ENCODE measurements around the gene OIT3.
"Not testable (repeated sequence)": the region's sequence is repeated elsewhere in the genome, so short reads cannot be mapped to it uniquely, and the experiment has no call there.

Gene OIT3

DNA sequence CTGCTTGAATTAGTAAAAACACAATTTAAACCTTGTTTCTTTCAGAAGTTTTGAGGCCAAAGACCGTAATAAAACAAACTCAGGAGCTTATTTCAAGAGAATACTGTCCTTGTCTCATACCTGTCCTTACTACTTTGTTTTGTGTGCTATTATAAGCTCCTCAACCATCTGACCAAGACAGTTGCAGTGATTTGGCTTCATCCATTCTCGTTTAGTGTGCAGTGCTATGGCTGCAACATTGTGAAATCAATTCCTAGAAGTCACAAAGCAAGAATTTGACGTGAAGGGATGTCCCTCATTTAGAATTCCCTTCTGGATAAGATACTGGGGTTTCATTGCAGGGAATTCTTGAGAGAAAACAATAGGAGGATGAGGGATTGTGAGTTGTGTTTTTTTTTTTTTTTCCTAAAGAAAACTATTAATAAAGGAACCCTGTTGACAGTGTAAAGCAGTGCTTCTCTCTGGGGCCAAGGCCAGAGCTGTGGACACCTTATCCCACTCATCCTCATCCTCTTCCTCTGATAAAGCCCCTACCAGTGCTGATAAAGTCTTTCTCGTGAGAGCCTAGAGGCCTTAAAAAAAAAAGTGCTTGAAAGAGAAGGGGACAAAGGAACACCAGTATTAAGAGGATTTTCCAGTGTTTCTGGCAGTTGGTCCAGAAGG is at the start of gene OIT3:
Gene OIT3 (plus strand): TSS at position 604 of the 663 bp plus-strand sequence. CDS start 60 bp downstream, outside the sequence.
- no peak for DNase-seq

DNA sequence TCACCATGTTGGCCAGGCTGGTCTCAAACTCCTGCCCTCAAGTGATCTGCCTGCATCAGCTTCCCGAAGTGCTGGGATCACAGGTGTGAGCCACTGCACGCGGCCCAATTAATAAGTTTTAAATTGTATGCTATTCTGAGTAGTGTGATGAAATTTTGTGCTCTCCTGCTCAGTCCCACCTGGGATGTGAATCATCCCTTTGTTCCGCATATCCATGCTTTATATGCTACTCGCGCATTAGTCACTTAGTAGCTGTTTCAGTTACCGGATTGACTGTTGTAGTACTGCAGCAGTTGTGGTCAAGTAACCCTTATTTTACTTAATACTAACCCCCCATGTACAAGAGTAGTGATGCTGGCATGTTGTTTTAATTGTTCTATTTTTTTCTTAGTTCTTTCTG is 47.3 kb upstream of the OIT3 start:
- DNase-seq: no peak

DNA sequence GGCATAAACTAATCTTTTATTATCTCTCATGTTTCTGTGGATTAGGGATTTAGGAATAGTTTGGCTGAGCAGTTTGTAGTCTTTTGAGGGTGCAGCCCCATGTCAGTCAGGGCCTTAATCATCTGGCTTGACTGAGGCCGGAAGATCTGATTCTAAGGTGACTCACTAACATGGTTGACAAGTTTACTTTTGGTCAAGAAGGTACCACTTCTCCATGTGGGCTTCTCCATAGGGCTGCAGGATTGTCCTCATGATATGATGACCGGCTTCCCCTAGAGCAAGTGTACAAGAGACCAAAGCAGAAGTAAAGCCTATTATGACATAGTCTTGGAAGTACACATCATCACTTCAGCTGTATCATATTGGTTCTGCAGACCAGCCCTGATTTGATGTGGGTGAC is 45.9 kb upstream of the OIT3 start:
- no peak for DNase-seq

DNA sequence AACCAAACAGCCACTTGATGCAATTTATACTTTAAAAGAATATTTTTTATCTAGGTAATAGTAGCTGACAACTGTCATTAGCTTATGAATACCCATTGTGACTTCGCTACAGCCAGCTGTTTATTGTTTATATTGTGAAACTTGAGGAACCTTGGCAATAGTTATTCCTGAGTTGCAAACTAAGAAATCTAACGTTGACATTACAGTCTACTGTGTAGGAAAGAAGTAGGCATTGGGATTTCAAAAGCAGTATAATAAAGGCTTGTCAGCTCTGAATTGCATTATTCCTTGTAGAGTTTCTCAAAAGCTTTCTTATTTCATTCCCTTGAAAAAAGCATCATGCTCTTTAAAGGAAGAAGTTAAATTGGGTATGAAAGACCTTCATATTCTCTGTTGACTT is 42.7 kb upstream of the OIT3 start:
- no peak for DNase-seq

DNA sequence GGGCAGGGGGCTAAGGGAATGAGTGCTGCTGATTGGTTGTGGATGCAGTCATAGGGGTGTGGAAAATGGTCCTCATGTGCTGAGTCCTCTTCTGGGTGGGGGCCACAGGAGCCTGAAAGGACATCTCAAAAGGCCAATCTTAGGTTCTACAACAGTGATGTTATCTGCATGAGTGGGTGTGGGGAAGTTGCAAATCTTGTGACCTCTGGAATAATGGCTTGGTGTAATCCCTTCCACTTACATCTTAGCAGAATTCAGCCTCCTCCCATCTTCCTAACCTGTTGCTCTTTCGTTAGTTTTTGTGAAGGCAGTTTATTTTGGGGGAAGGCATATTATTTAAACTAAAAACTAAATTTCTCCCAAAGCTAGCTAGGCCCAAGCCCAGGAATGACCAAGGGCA is 42.0 kb upstream of the OIT3 start:
- DNase-seq: no peak

DNA sequence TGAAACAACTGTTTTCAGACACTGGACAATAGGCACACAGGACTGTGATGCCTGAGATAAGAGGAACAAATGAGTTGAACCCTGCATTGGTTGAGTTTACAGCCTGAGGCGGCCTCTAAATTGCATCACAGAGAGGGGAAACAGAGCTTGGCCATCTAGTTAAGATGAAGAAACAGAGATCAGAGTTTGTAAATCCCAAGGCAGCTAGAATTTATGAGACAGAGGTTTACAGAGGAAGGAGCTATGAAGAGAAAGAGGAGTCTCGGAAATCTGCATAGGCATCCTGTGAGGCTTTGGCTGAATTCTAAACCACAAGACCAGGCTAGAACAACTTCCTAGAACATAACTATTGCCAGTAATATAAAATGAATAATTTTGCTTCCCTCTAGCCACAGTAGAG is 41.0 kb upstream of the OIT3 start:
- no peak for DNase-seq

DNA sequence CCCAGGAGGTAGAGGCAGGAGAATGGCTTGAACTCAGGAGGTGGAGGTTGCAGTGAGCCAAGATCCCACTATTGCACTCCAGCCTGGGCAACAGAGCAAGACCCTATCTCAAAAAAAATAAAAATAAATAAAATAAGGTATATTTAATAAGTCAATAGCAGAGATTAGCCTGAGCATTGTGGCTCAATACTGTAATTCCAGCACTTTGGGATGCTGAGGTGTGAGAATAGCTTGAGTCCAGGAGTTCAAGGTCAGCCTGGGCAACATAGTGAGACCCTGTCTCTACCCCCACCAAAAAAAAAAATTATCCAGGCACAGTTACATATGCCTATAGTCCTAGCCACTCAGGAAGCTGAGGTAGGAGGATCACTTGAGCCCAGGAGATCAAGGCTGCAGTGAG is 38.4 kb upstream of the OIT3 start:
- no peak for DNase-seq

DNA sequence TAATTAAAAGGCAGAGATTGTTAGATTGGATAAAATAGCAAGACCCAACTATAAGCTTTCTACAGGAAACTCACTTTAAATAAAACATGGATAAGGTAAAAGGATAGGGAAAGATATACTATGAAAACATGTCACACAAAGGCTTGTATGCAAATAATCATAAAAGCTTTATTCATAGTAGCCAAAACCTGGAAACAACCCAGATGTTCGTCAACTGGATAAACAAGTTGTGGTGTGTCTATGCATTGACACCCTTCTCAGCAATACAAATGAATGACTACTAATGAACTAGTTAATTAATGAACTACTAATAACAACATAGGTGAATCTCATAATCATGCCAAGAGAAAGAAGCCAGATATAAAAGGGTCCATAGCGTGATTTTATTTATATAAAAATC is 37.7 kb upstream of the OIT3 start:
- DNase-seq: no peak

DNA sequence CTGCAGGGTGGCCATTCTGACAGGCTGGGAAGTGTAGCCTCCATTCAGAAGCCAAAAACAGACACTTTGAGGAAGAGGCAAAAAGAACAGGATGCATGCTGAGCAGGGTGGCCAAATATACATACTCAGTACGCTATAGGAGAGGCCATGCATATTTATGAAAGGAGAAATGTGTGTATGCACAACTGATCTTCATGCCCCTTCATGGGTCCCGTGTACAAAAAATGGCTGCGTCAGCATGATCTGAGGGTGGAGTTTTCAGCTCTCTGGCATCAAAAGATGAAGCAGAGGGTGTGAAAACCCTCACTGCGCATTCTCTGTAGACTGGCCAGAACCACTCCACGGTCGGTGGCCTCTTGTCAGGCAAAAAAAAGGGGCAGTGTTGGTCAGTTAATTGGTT is 35.5 kb upstream of the OIT3 start:
- no peak for DNase-seq

DNA sequence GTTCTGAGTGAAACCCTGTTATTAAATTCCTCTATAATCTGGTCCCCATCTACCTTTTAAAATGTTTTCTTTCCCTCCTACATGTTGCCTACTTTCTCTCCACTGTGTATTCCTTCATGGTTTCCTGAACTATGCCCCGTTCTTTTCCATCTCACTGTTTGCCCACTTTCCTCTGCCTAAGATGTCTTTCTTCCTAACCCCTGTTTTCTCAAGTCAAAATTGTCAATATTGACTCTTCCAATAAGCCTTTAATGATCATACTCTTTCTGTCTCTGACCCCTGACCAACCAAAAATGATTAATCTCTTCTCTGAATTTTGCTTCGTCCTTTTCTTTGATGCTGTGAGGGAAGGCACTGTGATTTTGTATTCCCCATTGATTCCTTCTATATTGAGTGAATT is 30.6 kb upstream of the OIT3 start:
- DNase-seq: no peak

DNA sequence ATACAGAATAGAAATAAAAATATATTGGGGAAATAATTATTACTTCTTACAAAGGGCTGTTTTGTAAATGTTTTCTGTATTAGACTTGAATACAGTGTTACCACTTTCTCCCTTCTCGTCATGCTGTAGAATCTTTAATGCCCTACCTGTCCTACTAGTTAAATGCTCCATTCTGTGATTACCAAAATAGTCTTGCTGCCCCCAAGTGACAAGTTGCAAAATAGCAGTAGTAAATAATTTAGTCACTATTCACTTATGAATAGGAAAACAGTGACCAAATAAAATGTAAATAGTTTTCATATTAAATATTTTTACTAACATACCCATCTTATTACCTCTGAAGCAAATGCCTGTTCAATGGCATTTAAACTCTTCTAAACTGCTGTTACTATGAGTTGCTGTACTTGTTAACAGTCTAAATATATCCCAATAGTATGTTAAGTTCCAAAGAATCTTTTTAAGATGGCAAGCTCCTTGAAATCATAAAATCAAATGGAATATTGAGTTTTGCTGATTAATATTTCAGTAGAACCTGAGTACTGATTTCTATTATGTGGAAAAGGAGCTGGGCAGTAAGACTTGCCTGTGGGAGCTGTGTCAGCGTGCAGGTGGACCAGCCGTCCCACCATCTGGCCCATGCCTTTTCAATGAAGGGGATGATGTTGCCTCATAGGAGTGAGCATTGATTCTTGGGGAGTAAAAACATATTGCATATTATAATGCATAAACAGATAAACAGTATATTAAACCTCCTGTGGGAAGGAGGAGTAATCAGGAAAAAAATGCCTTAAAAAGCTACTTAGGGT is 18.1 kb upstream of the OIT3 start:
- DNase-seq: no peak

DNA sequence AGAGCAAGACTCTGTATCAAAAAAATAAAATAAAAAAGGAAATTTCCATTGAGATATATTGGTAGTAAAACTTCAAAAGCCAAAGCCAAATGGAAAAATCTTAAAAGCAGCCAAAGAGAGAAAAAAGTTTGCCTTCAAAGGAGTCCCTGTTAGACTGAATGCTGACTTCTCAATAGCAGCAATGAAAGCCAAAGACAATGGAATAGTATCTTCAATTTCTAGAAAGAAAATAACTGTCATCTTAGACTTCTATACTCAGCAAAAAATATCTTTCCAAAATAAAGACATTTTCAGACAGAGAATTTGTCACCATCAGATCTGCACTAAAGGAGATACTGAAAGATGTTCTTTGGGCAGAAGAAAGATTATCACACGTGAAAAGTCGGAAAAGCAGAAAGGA is 14.3 kb upstream of the OIT3 start:
- no peak for DNase-seq

DNA sequence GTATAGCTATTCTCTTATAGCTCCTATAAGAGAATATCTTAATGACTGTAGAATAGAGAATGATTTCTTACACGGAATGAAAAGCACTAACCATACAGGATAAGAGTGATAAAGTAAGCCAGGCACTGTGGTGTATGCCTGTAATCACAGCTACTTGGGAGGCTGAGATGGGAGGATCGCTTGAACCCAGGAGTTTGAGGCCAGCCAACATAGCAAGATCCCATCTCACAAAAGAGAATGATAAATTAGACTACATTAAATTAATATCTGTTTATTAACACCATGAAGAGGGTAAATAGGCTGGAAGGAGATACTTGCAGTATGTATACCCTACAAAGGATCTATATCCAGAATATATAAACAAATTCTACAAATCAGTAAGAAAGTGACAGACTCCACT is 12.2 kb upstream of the OIT3 start:
- DNase-seq: no peak

DNA sequence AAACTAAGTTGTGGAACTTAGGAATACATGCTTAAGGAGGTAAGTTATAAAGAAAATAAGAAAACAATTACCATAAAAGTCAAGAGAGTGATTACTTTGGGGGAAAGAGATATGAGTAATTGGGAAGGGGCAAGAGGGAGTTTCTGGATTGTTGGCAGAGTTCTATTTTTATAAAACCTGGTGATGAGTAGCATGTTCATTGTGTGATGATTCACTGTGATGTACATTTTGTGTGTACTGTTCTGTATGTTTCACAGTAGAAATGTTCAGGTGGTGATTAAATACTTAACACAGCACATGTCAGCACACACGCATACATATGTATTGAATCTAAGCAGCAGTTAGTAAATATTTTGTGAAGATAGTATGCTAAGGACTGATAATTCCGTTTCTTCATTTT is 9.7 kb upstream of the OIT3 start:
- no peak for DNase-seq

DNA sequence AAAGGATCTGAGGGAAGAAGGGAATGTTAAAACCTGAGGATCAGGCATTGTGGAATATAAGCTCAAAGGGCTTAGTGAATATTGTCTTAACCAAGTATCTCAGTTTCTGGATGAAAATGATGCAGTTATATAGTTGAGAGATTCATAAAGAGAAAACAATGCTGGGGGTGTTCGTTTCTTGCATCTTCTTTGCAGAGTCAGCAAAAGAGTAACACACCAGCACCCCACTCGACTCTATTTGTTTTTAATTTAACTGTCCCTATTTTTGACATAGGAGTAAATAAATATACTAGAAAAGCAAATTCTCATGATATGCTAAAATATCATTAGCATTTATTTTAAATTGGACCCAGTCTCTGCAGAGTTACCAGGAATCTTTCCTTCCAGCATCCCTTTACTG is 7.6 kb upstream of the OIT3 start:
- DNase-seq: no peak

DNA sequence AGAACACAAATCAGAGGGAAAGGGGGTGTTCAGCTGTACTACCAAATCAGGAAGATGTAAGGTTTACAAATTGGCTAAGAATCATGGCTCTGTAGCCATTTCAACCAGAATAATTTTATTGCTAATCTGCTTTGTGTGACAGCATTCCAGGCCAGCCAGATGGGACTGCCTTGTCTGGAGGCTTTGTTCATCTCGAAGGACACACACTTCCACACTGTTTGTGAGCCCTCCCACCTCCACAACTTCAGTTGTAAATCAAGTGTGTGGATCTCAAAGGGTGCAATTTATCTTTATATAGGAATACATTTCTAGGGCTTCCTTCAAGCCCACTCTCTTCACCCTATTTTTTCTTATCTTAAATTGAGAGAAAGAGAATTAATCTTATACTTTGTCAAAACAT is 6.9 kb upstream of the OIT3 start:
- no peak for DNase-seq

DNA sequence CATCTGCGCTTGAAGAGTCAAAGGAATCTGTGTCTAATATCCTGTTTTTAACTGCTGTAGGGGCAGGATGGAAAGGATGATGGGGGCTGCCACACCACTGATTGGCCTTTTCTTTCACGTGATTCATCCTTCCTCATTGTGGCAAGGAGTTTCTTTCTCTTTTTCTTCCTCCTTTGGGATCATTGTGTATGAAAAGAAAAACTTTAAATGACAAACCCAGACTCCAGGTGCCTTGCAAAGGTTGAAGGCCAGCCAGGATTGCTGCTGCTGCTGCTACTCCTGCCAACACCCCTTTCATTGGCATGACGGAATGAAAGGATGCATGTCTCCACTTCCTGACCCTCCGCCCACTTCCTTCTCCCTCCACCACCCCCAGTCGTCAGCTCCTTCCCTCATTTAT is 6.5 kb upstream of the OIT3 start:
- DNase-seq: no peak

DNA sequence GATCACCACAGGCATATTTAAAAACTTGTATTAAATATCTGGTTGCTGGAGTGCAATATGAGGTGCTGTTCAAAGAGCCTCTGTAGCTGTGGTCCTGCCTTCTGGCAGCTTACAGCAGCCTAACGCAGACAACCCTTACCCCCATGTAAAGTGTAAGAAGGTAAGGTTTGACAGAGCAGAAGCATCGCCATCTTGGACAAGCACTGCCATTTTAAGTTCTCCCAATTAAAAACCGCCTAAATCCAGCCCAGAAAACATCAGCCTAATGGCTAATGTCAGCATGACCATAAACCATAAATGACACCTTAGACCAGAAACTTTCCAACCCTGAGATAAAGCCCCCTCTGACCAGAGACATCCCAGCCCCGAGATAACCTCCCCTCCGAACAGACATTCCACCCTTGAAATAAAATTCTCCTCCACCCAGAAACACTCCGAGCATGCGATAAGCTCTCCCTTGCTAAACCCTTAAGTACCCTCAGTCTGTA is 5.3 kb upstream of the OIT3 start:
- no peak for DNase-seq

DNA sequence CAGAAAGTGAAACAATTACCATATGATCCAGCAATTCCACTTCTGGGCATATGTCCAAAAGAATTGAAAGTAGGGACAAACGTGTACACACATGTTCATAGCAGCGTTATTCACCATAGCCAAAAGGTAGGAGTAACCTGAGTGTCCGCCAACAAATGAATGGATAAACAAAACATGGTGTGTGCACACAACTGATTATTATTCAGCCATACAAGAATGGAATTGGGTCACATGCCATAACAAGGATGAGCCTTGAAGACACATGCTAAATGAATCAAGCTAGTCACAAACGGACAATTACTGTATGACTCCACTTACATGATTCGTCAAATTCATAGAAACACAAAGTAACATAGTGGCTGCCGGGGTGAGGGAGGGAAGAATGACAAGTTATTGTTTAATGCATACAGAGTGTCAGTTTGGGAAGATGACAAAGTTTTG is 4.1 kb upstream of the OIT3 start:
- no peak for DNase-seq

DNA sequence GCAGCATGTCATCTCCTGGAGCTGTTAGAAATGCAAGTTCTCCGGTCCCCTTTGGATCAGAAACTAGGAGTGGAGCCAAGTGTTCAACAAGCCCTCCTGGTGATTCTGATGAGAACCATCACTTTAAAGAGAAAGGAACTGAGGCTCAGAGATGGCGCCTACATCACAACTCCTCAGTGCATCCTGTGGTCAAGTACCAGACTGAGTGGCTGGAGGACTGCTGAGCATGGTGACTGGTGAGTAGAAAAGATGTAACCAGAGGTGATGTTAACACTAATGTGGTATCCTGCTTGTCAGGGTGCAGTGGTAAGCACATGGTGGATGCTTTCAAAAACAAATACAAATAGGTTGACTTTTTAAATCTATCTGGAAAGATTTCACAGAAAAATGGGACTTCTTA is 3.5 kb upstream of the OIT3 start:
- DNase-seq: no peak

DNA sequence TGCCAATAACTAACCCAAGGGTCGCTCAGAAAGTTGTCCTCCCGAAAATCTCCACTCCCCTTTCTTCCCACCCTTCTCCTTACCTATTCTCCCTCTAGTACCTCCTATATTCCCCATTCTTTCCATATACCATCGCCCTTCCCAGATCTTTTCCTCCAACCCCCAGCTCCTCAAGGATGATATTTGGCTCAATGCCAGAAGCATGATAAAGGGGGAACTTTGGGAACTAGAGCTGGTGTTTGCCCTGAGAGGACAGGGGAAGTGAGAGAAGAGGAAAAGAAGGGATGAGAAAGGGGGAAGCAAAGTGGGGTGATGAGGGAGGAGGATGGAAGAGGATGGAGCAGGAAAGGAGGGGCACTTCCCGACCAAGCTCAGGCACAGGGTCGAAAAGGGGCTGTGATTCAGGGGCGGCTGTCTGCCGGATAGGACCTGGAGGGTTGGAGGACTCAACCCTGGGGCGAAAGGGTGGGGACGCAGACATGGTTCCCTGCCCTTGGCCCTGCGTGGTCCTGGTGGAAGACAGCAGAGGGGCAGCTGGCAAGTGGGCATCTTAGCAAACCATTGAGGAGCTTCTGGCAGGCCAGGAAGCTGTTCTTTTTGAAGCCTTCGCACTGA is 1.8 kb downstream of the OIT3 start:
- no peak for DNase-seq

DNA sequence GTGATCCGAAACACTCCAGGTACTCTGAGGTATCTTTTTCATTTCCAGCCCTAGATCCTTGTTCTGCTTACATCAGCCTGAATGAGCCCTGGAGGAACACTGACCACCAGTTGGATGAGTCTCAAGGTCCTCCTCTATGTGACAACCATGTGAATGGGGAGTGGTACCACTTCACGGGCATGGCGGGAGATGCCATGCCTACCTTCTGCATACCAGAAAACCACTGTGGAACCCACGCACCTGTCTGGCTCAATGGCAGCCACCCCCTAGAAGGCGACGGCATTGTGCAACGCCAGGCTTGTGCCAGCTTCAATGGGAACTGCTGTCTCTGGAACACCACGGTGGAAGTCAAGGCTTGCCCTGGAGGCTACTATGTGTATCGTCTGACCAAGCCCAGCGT is 5.1 kb downstream of the OIT3 start:
- no peak for DNase-seq

DNA sequence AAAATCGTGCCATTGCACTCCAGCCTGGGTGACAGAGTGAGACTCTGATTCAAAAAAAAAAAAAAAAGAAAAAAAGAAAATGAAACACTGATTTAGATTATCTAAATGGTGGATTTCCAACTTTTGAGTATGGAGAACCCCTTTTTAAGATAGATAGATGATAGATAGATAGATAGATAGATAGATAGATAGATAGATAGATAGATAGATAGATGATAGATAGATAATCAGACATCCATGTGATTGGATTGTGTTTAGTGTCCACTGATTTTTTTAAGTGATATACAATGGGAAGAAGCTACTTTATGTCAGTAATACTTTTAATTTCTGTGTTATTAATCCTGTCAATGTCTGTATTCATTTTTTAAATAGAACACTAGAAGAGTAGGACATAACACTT is 6.0 kb downstream of the OIT3 start:
- DNase-seq: no peak

DNA sequence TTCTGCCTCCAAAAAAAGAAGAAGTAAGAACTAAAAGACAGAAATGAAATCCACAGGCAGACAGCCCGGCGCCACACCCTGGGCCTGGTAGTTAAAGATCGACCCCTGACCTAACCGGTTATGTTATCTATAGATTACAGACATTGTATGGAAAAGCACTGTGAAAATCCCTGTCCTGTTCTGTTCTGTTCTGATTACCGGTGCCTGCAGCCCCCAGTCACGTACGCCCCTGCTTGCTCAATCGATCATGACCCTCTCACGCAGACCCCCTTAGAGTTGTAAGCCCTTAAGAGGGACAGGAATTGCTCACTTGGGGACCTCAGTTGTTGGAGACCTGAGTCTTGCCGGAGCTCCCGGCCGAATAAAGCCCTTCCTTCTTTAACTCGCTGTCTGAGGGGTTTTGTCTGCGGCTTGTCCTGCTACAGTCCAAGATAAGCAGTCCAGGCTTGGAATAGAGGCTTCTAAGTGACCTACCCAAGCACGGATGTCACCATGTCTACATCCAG is 10.5 kb downstream of the OIT3 start:
- not testable (repeated sequence) for DNase-seq
